Left ventricle myocardium inferior (tissue), 1 donor: ENCODE results near the gene CAP2. TPM values are rescaled to one million over a fixed set of nuclear protein-coding genes. Genes with fewer than 3 reads are reported as not detected.

ENCODE experiments used
- DNase-seq: peaks from one replicate; pipeline ENCODE4 v3.0.0-alpha.2; 2020
- H3K27ac ChIP-seq: fragments of 200-600 bp; replicated peaks from 2 replicates; pipeline ENCODE4 v1.8.0; 2021
- H3K27me3 ChIP-seq: fragments of 200-600 bp; 2 replicates; pipeline ENCODE4 v1.8.0; 2021; ENCODE audit warnings: low read depth
- H3K36me3 ChIP-seq: fragments of 200-600 bp; 2 replicates; pipeline ENCODE4 v1.8.0; 2021
- H3K4me1 ChIP-seq: fragments of 200-600 bp; 2 replicates; pipeline ENCODE4 v1.8.0; 2021
- H3K4me3 ChIP-seq: fragments of 200-600 bp; 2 replicates; pipeline ENCODE4 v1.8.0; 2021; ENCODE audit warnings: mild to moderate bottlenecking, moderate library complexity
- H3K9me3 ChIP-seq: fragments of 200-600 bp; replicated peaks from 2 replicates; pipeline ENCODE4 v1.8.0; 2021
- CTCF ChIP-seq: fragments of 200-600 bp; IDR thresholded peaks from 2 replicates; pipeline ENCODE4 v1.8.0; 2021; ENCODE audit warnings: antibody characterized with exemption, mild to moderate bottlenecking, borderline replicate concordance
- intact Hi-C: fragments of 100-400 bp; cut with micrococcal nuclease; formaldehyde crosslinking; loops from one replicate; pipeline ENCODE4 v1.11.0; 2022
- total RNA-seq: library from RNA; stranded (reverse); fragmentation: NEBNext Ultra II Directional; extraction: Animal tissue kit (Norgen Biotek cat#: 25700); gene quantifications from one replicate; pipeline ENCODE4 v1.2.1, GENCODE V29; 2021
- donor health status: DM: no; HTN: yes; CAD: no; lungs with severe emphysema.

Gene CAP2
- total RNA-seq, 1 donor from 2014 or later = 149 TPM

DNA sequence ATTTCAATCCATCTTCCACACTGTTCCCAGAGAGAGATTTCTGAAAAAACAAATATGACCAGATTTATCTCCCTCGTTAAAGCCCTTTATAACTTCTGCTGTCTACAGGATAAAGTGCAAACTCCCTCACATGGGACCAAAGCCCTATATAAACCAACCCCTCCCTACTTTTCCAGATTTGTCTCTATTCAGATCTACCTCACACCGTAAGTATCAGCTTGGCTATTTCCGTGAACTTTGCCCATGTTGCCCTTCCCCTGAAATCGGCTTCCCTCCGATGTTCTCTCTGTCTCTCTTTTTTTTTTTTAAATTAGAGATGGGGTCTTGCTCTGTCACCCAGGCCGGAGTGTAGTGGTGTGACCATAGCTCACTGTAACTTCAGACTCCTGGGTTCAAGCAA is 194.6 kb downstream of the CAP2 start:
- peaks cover 10% of the 10 kb centered on the region for H3K4me1 ChIP-seq
- no peaks in the 10 kb centered on the region for H3K27me3 ChIP-seq
- no peak overlapping the region for H3K27ac ChIP-seq
- no peaks in the 10 kb centered on the region for H3K9me3 ChIP-seq
- no peaks in the 10 kb centered on the region for H3K36me3 ChIP-seq
- no peak overlapping the region for H3K4me3 ChIP-seq
- intact Hi-C loops = loop anchor here (10.0 kb wide), 1 partner anchor 303 kb away; the partner anchor contains the start of gene RBM24
- no peak for DNase-seq
- TF ChIP-seq CTCF = no peak

DNA sequence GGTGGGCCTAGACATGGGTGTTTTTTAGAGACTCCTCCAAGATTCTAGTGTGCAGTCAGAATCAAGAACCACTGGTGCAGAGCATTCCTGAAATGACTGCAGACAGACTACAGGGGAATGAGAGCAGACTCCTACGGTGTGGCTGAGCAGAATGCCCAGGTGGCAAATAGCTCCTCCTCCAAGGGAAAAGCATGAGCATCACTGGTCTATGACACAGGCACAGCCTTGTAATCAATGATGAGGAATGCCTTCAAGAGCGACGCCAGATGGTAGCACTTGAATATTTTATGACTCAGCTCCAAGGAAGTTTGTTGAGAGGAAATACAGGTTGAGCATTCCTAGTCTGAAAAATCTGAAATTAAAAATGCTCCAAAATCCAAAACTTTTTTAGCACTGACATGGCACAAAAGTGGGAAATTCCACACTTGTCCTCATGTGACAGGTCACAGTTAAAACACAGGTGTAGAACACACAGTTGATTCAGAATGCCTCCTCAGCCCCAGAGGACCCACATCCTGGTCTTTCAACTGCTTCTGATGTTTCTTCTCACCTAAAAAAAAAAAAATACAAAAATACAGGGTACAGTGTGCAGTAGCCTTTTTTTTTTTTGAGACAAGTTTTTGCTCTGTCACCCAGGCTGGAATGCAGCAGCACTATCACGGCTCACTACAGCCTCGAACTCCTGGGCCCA is 196.2 kb downstream of the CAP2 start:
- Histone ChIP-seq H3K4me1 (no peaks in the 10 kb centered on the region), H3K27ac (no peak overlapping the region), H3K4me3 (no peak overlapping the region), H3K36me3 (no peaks in the 10 kb centered on the region), H3K27me3 (no peaks in the 10 kb centered on the region), H3K9me3 (no peaks in the 10 kb centered on the region)
- no peak for DNase-seq
- TF ChIP-seq CTCF = no peak
- intact Hi-C loops = loop anchor here (10.0 kb wide), 1 partner anchor 305 kb away; the partner anchor contains the start of gene RBM24

DNA sequence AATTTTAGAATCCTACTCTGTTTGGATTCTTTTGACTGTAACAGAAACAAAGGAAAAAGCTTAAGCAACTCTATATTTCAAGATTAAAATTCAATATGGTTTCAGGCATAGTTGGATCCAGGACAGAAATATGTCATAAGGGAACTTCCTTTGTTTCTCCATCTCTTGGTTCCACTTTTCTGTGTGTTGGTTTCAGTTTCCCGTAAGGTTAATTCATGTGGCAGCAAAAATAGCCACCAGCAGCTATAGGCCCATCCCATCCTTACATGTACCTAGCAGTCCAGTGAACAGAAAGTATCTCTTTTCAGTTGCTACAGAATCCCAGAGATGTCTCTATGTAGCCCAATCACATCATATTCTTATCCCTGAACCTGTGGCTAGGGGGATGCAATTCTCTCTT is 197.9 kb downstream of the CAP2 start:
- Histone ChIP-seq H3K9me3 (no peaks in the 10 kb centered on the region), H3K27ac (no peak overlapping the region), H3K36me3 (no peaks in the 10 kb centered on the region), H3K4me1 (no peaks in the 10 kb centered on the region), H3K4me3 (no peak overlapping the region), H3K27me3 (no peaks in the 10 kb centered on the region)
- no peak for TF ChIP-seq CTCF
- intact Hi-C loops = no loop called here
- DNase-seq = no peak

DNA sequence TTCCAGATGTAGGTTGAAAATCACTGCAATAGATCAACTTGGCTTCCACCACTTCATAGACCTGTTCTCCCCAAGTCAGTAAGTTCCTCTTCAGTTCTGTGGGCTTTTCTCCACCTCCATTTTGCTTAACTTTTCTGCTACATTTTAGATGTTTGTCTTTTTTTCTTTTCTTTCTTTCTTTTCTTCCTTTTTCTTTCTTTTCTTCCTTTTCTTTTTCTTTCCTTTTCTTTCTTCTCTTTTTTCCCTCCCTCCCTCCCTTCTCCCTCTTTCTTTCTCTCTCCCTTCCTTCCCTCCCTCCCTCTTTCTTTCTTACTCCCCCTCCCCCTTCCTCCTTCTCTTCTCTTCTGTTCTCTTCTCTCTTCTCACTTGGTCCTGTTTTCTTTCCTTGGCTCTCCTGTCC is 199.9 kb downstream of the CAP2 start:
- Histone ChIP-seq H3K4me1 (no peaks in the 10 kb centered on the region), H3K4me3 (no peak overlapping the region), H3K27me3 (no peaks in the 10 kb centered on the region), H3K9me3 (no peaks in the 10 kb centered on the region), H3K36me3 (no peaks in the 10 kb centered on the region), H3K27ac (no peak overlapping the region)
- intact Hi-C loops = no loop called here
- DNase-seq = no peak
- no peak for TF ChIP-seq CTCF

GRCh38 chr6:17596085-17596484 is 202.7 kb downstream of the CAP2 start:
- Histone ChIP-seq H3K27ac (no peak overlapping the region), H3K9me3 (no peaks in the 10 kb centered on the region), H3K36me3 (no peaks in the 10 kb centered on the region), H3K4me3 (no peak overlapping the region), H3K27me3 (no peaks in the 10 kb centered on the region), H3K4me1 (peaks cover 16% of the 10 kb centered on the region)
- no peak for TF ChIP-seq CTCF
- intact Hi-C loops = no loop called here
- no peak for DNase-seq
